Glutamatergic neuron (in vitro differentiated cells): Measurements from ENCODE around the gene SLC24A3. TPM values are rescaled to one million over a fixed set of nuclear protein-coding genes. Genes with fewer than 3 reads are reported as not detected.
"Not testable (repeated sequence)": the region's sequence is repeated elsewhere in the genome, so short reads cannot be mapped to it uniquely, and the experiment has no call there.

Source experiments
- DNase-seq: peaks from one replicate; pipeline ENCODE4 v3.0.0; 2022
- H3K27ac Mint-ChIP-seq: one replicate; pipeline ENCODE4 v1.8.0; 2020; ENCODE audit warnings: mild to moderate bottlenecking, mixed read lengths, inconsistent platforms; ENCODE audit not compliant: unreplicated experiment
- H3K27me3 Mint-ChIP-seq: one replicate; pipeline ENCODE4 v1.8.0; 2020; ENCODE audit warnings: mild to moderate bottlenecking, moderate library complexity, mixed read lengths, inconsistent platforms; ENCODE audit not compliant: unreplicated experiment
- H3K36me3 Mint-ChIP-seq: one replicate; pipeline ENCODE4 v1.8.0; 2020; ENCODE audit warnings: mild to moderate bottlenecking, mixed read lengths, inconsistent platforms; ENCODE audit not compliant: unreplicated experiment
- H3K4me1 Mint-ChIP-seq: one replicate; pipeline ENCODE4 v1.8.0; 2020; ENCODE audit warnings: mild to moderate bottlenecking, low read depth, mixed read lengths, inconsistent platforms; ENCODE audit not compliant: unreplicated experiment
- H3K4me3 Mint-ChIP-seq: one replicate; pipeline ENCODE4 v1.8.0; 2020; ENCODE audit warnings: mild to moderate bottlenecking, mixed read lengths, inconsistent platforms; ENCODE audit not compliant: unreplicated experiment
- H3K9me3 Mint-ChIP-seq: one replicate; pipeline ENCODE4 v1.8.0; 2020; ENCODE audit warnings: mild to moderate bottlenecking, moderate library complexity, mixed read lengths, inconsistent platforms; ENCODE audit not compliant: unreplicated experiment
- CTCF ChIP-seq: fragments of 200-600 bp; sonication (generic); IDR thresholded peaks from one replicate; pipeline ENCODE4 v1.5.0; 2021; ENCODE audit not compliant: partially characterized antibody, unreplicated experiment
- total RNA-seq: library from RNA; stranded (reverse); fragmentation: NEBNext Ultra II Directional; extraction: Animal tissue kit (Norgen Biotek cat#: 25700); gene quantifications from one replicate; pipeline ENCODE4 v1.2.1, GENCODE V29; 2021; ENCODE audit not compliant: unreplicated experiment

SLC24A3 gene
- total RNA-seq, 1 donor from 2014 or later: 9.7 TPM

- Mint-ChIP-seq H3K9me3 (no peaks in the 10 kb centered on the region), H3K27ac (no peak overlapping the region), H3K4me1 (no peaks in the 10 kb centered on the region), H3K4me3 (no peak overlapping the region), H3K27me3 (no peaks in the 10 kb centered on the region), H3K36me3 (no peaks in the 10 kb centered on the region)
- TF ChIP-seq CTCF: no peak
- DNase-seq: no peak
These were observed 419.0 kb downstream of the SLC24A3 start for GRCh38 chr20:19631410-19631809.

- TF ChIP-seq CTCF: no peak
- DNase-seq: no peak
- Mint-ChIP-seq H3K4me3 (no peak overlapping the region), H3K4me1 (no peaks in the 10 kb centered on the region), H3K27me3 (no peaks in the 10 kb centered on the region), H3K27ac (no peak overlapping the region), H3K36me3 (no peaks in the 10 kb centered on the region), H3K9me3 (no peaks in the 10 kb centered on the region)
These were observed 421.5 kb downstream of the SLC24A3 start for GRCh38 chr20:19633985-19634384.

- H3K4me1 Mint-ChIP-seq, H3K36me3 Mint-ChIP-seq, DNase-seq, H3K4me3 Mint-ChIP-seq, H3K27me3 Mint-ChIP-seq, H3K9me3 Mint-ChIP-seq, H3K27ac Mint-ChIP-seq: not testable (repeated sequence)
These were observed 427.1 kb downstream of the SLC24A3 start for GRCh38 chr20:19639471-19640045.

- no peak overlapping the region for H3K4me3 Mint-ChIP-seq
- H3K4me1 Mint-ChIP-seq: no peaks in the 10 kb centered on the region
- no peak for DNase-seq
- no peaks in the 10 kb centered on the region for H3K36me3 Mint-ChIP-seq
- H3K9me3 Mint-ChIP-seq: no peaks in the 10 kb centered on the region
- H3K27me3 Mint-ChIP-seq: no peaks in the 10 kb centered on the region
- H3K27ac Mint-ChIP-seq: no peak overlapping the region
- no peak for TF ChIP-seq CTCF
These were observed 430.4 kb downstream of the SLC24A3 start for GRCh38 chr20:19642860-19643259.

GRCh38 chr20:19644085-19644484 lies 431.6 kb downstream of the SLC24A3 start:
- Mint-ChIP-seq H3K27me3 (no peaks in the 10 kb centered on the region), H3K4me1 (no peaks in the 10 kb centered on the region), H3K9me3 (no peaks in the 10 kb centered on the region), H3K36me3 (no peaks in the 10 kb centered on the region), H3K27ac (no peak overlapping the region), H3K4me3 (no peak overlapping the region)
- no peak for TF ChIP-seq CTCF
- no peak for DNase-seq
